K562 treated with DMSO at 1 percent for 12 hours (cell line): Measurements from ENCODE around the gene HAPLN3. TPM values are rescaled to one million over a fixed set of nuclear protein-coding genes. Genes with fewer than 3 reads are reported as not detected.

Experiments
- total RNA-seq: library from RNA; unstranded; fragments of 300-600 nt; gene quantifications from 2 replicates; pipeline ENCODE4 v1.2.3, GENCODE V29; 2022; ENCODE audit not compliant: insufficient read depth

The HAPLN3 gene
- 3.3 and 6.3 TPM in 2 replicates for total RNA-seq

DNA sequence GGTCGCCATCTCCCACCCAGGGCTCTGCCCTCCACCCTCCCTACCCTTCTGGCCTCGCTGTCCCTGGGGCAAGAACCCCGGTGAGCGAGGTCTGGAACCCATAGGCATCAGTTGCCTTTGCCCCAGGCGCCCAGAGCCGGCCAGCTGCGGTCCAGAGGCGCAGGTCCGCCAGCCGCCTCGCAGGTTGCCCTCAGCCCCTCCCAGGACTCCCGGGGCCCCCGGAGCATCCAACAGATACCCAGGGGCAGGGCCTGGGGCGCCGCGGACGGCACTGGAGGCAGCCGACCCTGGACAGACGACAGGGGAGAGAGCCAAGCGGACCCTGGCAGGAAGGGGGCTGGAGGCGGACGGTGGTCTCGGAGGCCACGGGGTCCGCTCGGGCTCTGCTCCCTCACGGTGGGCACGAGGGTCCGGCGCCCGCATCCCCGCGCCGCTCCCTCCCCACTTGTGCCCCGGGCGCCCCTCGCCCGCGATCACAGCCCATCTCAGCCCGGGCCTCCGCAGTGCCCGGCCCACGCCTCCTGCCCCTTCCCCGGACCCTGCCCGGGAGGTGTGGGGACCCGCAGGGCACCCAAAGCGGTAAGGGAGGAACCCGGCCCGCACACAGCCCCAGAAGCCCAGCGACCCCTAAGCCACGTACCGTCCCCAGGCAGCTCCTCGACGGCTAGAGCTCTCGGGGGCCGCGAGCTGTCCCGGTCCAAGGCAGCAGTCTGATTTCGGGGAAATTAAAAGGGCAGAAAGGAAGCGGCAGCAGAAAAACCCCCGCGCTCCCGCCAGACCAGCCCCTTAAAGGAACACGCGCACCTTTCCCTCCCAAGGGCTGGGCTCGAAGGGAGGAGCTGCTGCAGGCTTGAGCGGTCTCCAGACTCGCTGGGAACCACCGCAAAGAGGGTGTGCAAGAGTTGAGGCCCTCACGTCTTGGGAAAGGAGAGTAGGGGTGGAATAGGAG, at the start of gene HAPLN3:
Gene HAPLN3, minus strand, starts transcription at position 726 of the 949 bp plus-strand sequence. CDS start 8,246 bp downstream, outside the sequence.

GRCh38 chr15:88913017-88913849, 17.9 kb upstream of the HAPLN3 start, which contains the start of gene MFGE8:
Gene MFGE8 (minus strand): TSS chr15:88913379. CDS start chr15:88913319, 60 bp downstream.

Other genes with a start within 250 kb of the HAPLN3 start
- gene ACAN, start 92.1 kb downstream of the HAPLN3 start, total RNA-seq, result not detected in 2 replicates
- gene MFGE8, start 17.8 kb upstream of the HAPLN3 start, total RNA-seq, result 140 and 210 TPM in 2 replicates
- 5.4 and 28.9 TPM in 2 replicates for gene ABHD2, start 192.9 kb upstream of the HAPLN3 start, total RNA-seq